ENCODE measurements around the gene TM9SF1. TPM values are rescaled to one million over a fixed set of nuclear protein-coding genes. Genes with fewer than 3 reads are reported as not detected.

The TM9SF1 gene
- total RNA-seq, 1 experiment from 2014 or later = 41.9 TPM

- CTCF ChIA-PET = no interaction called here
- peaks cover 63% of the 10 kb centered on the region for H3K36me3 Mint-ChIP-seq (ENCODE audit: insufficient read depth, unreplicated experiment)
Observed at GRCh38 chr14:24155100-24155499, 40.1 kb downstream of the TM9SF1 start.

GRCh38 chr14:24151404-24152080 lies 43.7 kb downstream of the TM9SF1 start:
- H3K27me3 Mint-ChIP-seq (ENCODE audit: insufficient read depth, unreplicated experiment) = no peaks in the 10 kb centered on the region
- H3K4me1 ChIP-seq = peaks cover 6% of the 10 kb centered on the region
- ChIA-PET CTCF (interaction anchor here (0.6 kb wide), 1 partner anchor 38 kb away, joined by 3 read pairs; no protein-coding TSS in a partner anchor), POLR2A (interaction anchor here (1.0 kb wide), 1 partner anchor 11 kb away, joined by 5 read pairs; the partner anchor contains the start of gene EMC9)
- no peak for DNase-seq
- no peaks in the 10 kb centered on the region for H3K9me3 Mint-ChIP-seq (ENCODE audit: unreplicated experiment)
- no peaks in the 10 kb centered on the region for H3K4me1 Mint-ChIP-seq (ENCODE audit: low read depth, unreplicated experiment)
- peaks cover 66% of the 10 kb centered on the region for H3K36me3 Mint-ChIP-seq (ENCODE audit: insufficient read depth, unreplicated experiment)
- H3K4me3 ChIP-seq (ENCODE audit: low read depth, low read length) = no peak overlapping the region
- intact Hi-C loops (cut with micrococcal nuclease; ENCODE audit: unreplicated experiment) = no loop called here
- no TSS peak for BruUV-seq (replicated peaks)
- H3K4me3 Mint-ChIP-seq (ENCODE audit: unreplicated experiment) = no peak overlapping the region
- no peaks in the 10 kb centered on the region for H3K9me3 ChIP-seq
- peaks cover 4% of the 10 kb centered on the region; the same call in 1 of the 2 replicates for H3K36me3 ChIP-seq (ENCODE audit: control insufficient read depth, insufficient read depth, low read length)
- TF ChIP-seq CTCF (IDR thresholded peaks at IDR 0.05; ENCODE audit: insufficient read depth in 1 of 2, low read depth in 1 of 2, low read length in 1 of 2, severe bottlenecking in 1 of 2, unreplicated experiment in 1 of 2) = no peak
- H3K27ac Mint-ChIP-seq (ENCODE audit: unreplicated experiment) = no peak overlapping the region
- H3K27me3 ChIP-seq (replicated peaks; ENCODE audit: control insufficient read depth, insufficient read depth, low read length) = no peaks in the 10 kb centered on the region

More at GRCh38 chr14:24155100-24155499, 40.1 kb downstream of the TM9SF1 start:
- H3K4me1 ChIP-seq = no peaks in the 10 kb centered on the region; the same call in 1 of the 2 replicates
- peaks cover 1% of the 10 kb centered on the region; the same call in 1 of the 2 replicates for H3K36me3 ChIP-seq (ENCODE audit: control insufficient read depth, insufficient read depth, low read length)
- POLR2A ChIA-PET = interaction anchor here (0.7 kb wide), 1 partner anchor 116 kb away, joined by 3 read pairs; the partner anchor contains the start of gene RABGGTA
- TF ChIP-seq CTCF (IDR thresholded peaks at IDR 0.05; ENCODE audit: insufficient read depth in 1 of 2, low read depth in 1 of 2, low read length in 1 of 2, severe bottlenecking in 1 of 2, unreplicated experiment in 1 of 2) = no peak
- H3K4me3 ChIP-seq (ENCODE audit: low read depth, low read length) = no peak overlapping the region
- H3K27me3 ChIP-seq (replicated peaks; ENCODE audit: control insufficient read depth, insufficient read depth, low read length) = no peaks in the 10 kb centered on the region
- intact Hi-C loops (cut with micrococcal nuclease; ENCODE audit: unreplicated experiment) = no loop called here
- no peaks in the 10 kb centered on the region for H3K27me3 Mint-ChIP-seq (ENCODE audit: insufficient read depth, unreplicated experiment)
- DNase-seq = no peak
- H3K4me1 Mint-ChIP-seq (ENCODE audit: low read depth, unreplicated experiment) = no peaks in the 10 kb centered on the region
- no peaks in the 10 kb centered on the region for H3K9me3 Mint-ChIP-seq (ENCODE audit: unreplicated experiment)
- no peaks in the 10 kb centered on the region for H3K9me3 ChIP-seq
- H3K4me3 Mint-ChIP-seq (ENCODE audit: unreplicated experiment) = no peak overlapping the region
- no TSS peak for BruUV-seq (replicated peaks)
- H3K27ac Mint-ChIP-seq (ENCODE audit: unreplicated experiment) = no peak overlapping the region

- Mint-ChIP-seq H3K27ac (ENCODE audit: unreplicated experiment) (no peak overlapping the region), H3K27me3 (ENCODE audit: insufficient read depth, unreplicated experiment) (no peaks in the 10 kb centered on the region), H3K4me1 (ENCODE audit: low read depth, unreplicated experiment) (no peaks in the 10 kb centered on the region), H3K4me3 (ENCODE audit: unreplicated experiment) (no peak overlapping the region), H3K36me3 (ENCODE audit: insufficient read depth, unreplicated experiment) (peaks cover 69% of the 10 kb centered on the region), H3K9me3 (ENCODE audit: unreplicated experiment) (no peaks in the 10 kb centered on the region)
- Histone ChIP-seq H3K4me3 (ENCODE audit: low read depth, low read length) (no peak overlapping the region), H3K4me1 (peaks cover 6% of the 10 kb centered on the region), H3K36me3 (ENCODE audit: control insufficient read depth, insufficient read depth, low read length) (peaks cover 4% of the 10 kb centered on the region; the same call in 1 of the 2 replicates), H3K27me3 (replicated peaks; ENCODE audit: control insufficient read depth, insufficient read depth, low read length) (no peaks in the 10 kb centered on the region), H3K9me3 (no peaks in the 10 kb centered on the region)
- DNase-seq = no peak
- ChIA-PET CTCF (no interaction called here), POLR2A (interaction anchor here (1.0 kb wide), 1 partner anchor 10 kb away, joined by 5 read pairs; the partner anchor contains the start of gene EMC9)
- intact Hi-C loops (cut with micrococcal nuclease; ENCODE audit: unreplicated experiment) = no loop called here
- no TSS peak for BruUV-seq (replicated peaks)
- no peak for TF ChIP-seq CTCF (IDR thresholded peaks at IDR 0.05; ENCODE audit: insufficient read depth in 1 of 2, low read depth in 1 of 2, low read length in 1 of 2, severe bottlenecking in 1 of 2, unreplicated experiment in 1 of 2)
Observed at GRCh38 chr14:24150993-24151392, 44.2 kb downstream of the TM9SF1 start.

Measured in Caco-2 (cell line).